Neural cell (in vitro differentiated cells): ENCODE results near the gene ENKD1. TPM values are rescaled to one million over a fixed set of nuclear protein-coding genes. Genes with fewer than 3 reads are reported as not detected.

ENCODE experiments used
- H2AFZ ChIP-seq: fragments of 200-600, 300-800 bp; sonication (generic), shearing (Covaris generic); 2 replicates; pipeline ENCODE4 v1.6.0; 2014; ENCODE audit warnings: low read depth, mild to moderate bottlenecking, antibody characterized with exemption, low read length, moderate library complexity
- H3F3A ChIP-seq: fragments of 200-600 bp; shearing (Covaris generic); 2 replicates; pipeline ENCODE4 v1.6.1; 2016; ENCODE audit warnings: mild to moderate bottlenecking, moderate library complexity, mixed read lengths, antibody characterized with exemption, low read length; ENCODE audit not compliant: insufficient read depth, poor library complexity, severe bottlenecking
- H3K27ac ChIP-seq: fragments of 200-600, 300-800 bp; sonication (generic), shearing (Covaris generic); 2 replicates; pipeline ENCODE4 v1.5.1; 2014; ENCODE audit warnings: mild to moderate bottlenecking, low read length, moderate library complexity
- H3K27me3 ChIP-seq: fragments of 300-800, 200-600 bp; sonication (generic), shearing (Covaris generic); 2 replicates; pipeline ENCODE4 v1.6.0; 2014; ENCODE audit warnings: mild to moderate bottlenecking, low read depth, low read length, moderate library complexity; ENCODE audit not compliant: insufficient read depth
- H3K36me3 ChIP-seq: fragments of 300-800, 200-600 bp; sonication (generic), shearing (Covaris generic); 2 replicates; pipeline ENCODE4 v1.5.1; 2014; ENCODE audit warnings: mild to moderate bottlenecking, antibody characterized with exemption, low read length, moderate library complexity; ENCODE audit not compliant: insufficient read depth
- H3K4me2 ChIP-seq: fragments of 300-800, 200-600 bp; sonication (generic), shearing (Covaris generic); 2 replicates; pipeline ENCODE4 v1.6.0; 2014; ENCODE audit warnings: mild to moderate bottlenecking, low read length
- H3K4me3 ChIP-seq: fragments of 300-800, 200-600 bp; sonication (generic), shearing (Covaris generic); 2 replicates; pipeline ENCODE4 v1.5.1; 2014; ENCODE audit warnings: mild to moderate bottlenecking, low read length, moderate library complexity
- H3K79me2 ChIP-seq: fragments of 200-600 bp; shearing (Covaris generic); replicated peaks from 2 replicates; pipeline ENCODE4 v1.6.0; 2014; ENCODE audit warnings: mild to moderate bottlenecking, low read length, moderate library complexity; ENCODE audit not compliant: insufficient read depth
- H3K9ac ChIP-seq: fragments of 300-800, 200-600 bp; sonication (generic), shearing (Covaris generic); 2 replicates; pipeline ENCODE4 v1.6.1; 2016; ENCODE audit warnings: mild to moderate bottlenecking, low read length, mixed read lengths
- H3K9me2 ChIP-seq: fragments of 200-600 bp; shearing (Covaris generic); 2 replicates; pipeline ENCODE4 v1.6.1; 2016; ENCODE audit warnings: mild to moderate bottlenecking, low read length, mixed read lengths; ENCODE audit not compliant: insufficient read depth
- H3K9me3 ChIP-seq: fragments of 200-600, 300-800 bp; sonication (generic), shearing (Covaris generic); 2 replicates; pipeline ENCODE4 v1.6.1; 2016; ENCODE audit warnings: mild to moderate bottlenecking, mixed run types, low read length, moderate library complexity, mixed read lengths
- H4K20me1 ChIP-seq: fragments of 200-600 bp; shearing (Covaris generic); 2 replicates; pipeline ENCODE4 v1.6.1; 2016; ENCODE audit warnings: mild to moderate bottlenecking, mixed run types; ENCODE audit not compliant: insufficient read depth
- EP300 ChIP-seq: fragments of 450-650 bp; conservative IDR thresholded peaks from 2 replicates; pipeline ENCODE4 v1.6.1; 2014; ENCODE audit warnings: antibody characterized with exemption, mild to moderate bottlenecking, moderate library complexity; ENCODE audit not compliant: poor library complexity, severe bottlenecking
- EZH2 ChIP-seq: fragments of 200-600, 300-800 bp; shearing (Covaris generic), sonication (generic); IDR thresholded peaks from 2 replicates; pipeline ENCODE4 v1.6.1; 2014; ENCODE audit warnings: antibody characterized with exemption, low read length, borderline replicate concordance, mild to moderate bottlenecking; ENCODE audit not compliant: insufficient read depth, poor library complexity, severe bottlenecking
- POLR2AphosphoS5 ChIP-seq: IDR thresholded peaks from 2 replicates; pipeline ENCODE4 v1.6.1; 2012
- RAD21 ChIP-seq: fragments of 450-650 bp; conservative IDR thresholded peaks from 2 replicates; pipeline ENCODE4 v1.6.1; 2014; ENCODE audit warnings: antibody characterized with exemption, mild to moderate bottlenecking, moderate library complexity
- polyA plus RNA-seq: library from polyadenylated mRNA; depleted of rRNA; stranded (reverse); fragments of >200 nt; gene quantifications from 2 replicates; pipeline ENCODE4 v1.2.3, GENCODE V29; 2014
- TF ChIP-seq, protein P1 (sequence below): fragments of 450-650 bp; IDR thresholded peaks from 2 replicates; pipeline ENCODE4 v1.5.1; 2014; ENCODE audit warnings: antibody characterized with exemption, mild to moderate bottlenecking, moderate library complexity; ENCODE audit not compliant: poor library complexity, severe bottlenecking
- TF ChIP-seq, protein P2 (sequence below): IDR thresholded peaks from 2 replicates; pipeline ENCODE4 v1.6.1; 2012; ENCODE audit warnings: borderline replicate concordance

The ENKD1 gene
- polyA plus RNA-seq, 1 donor from 2014 or later = 36.6 TPM

DNA sequence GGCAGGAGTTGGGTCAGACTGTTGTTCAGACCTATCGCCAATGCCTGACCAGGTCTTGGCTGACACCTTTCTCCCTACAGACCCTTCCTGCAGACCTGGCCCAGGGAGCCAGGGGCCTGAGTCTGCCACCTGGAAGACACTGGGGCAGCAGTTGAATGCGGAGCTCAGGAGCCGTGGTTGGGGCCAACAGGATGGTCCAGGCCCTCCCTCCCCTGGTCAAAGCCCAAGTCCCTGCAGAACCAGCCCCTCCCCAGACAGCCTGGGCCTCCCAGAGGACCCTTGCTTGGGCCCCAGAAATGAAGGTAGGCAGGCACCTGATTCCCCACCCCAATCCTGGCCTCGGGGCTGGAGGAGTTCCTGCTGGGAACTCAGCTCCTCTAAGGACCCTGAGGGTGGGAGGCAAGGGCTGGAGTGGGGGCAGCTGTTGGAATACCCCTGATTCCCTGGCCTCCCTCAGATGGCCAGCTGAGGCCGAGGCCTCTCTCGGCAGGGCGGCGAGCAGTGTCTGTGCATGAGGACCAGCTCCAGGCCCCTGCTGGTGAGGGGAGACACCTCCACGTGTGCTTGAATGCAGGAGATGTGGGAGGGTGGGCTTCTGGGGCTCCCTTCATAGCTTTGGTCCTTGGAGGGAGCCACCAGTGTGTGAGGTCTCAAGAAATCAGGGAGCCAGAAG lies 10.1 kb downstream of the ENKD1 start:
- Histone ChIP-seq H3K4me2 (no peak overlapping the region), H3K9ac (no peak overlapping the region), H3F3A (no peaks in the 10 kb centered on the region), H3K36me3 (no peaks in the 10 kb centered on the region), H3K9me2 (no peaks in the 10 kb centered on the region), H3K4me3 (no peak overlapping the region), H3K27me3 (peaks cover 15% of the 10 kb centered on the region), H3K9me3 (no peaks in the 10 kb centered on the region), H2AFZ (no peak overlapping the region), H3K27ac (no peak overlapping the region), H4K20me1 (no peaks in the 10 kb centered on the region), H3K79me2 (peaks cover 12% of the 10 kb centered on the region)
- TF ChIP-seq, protein P1, sequence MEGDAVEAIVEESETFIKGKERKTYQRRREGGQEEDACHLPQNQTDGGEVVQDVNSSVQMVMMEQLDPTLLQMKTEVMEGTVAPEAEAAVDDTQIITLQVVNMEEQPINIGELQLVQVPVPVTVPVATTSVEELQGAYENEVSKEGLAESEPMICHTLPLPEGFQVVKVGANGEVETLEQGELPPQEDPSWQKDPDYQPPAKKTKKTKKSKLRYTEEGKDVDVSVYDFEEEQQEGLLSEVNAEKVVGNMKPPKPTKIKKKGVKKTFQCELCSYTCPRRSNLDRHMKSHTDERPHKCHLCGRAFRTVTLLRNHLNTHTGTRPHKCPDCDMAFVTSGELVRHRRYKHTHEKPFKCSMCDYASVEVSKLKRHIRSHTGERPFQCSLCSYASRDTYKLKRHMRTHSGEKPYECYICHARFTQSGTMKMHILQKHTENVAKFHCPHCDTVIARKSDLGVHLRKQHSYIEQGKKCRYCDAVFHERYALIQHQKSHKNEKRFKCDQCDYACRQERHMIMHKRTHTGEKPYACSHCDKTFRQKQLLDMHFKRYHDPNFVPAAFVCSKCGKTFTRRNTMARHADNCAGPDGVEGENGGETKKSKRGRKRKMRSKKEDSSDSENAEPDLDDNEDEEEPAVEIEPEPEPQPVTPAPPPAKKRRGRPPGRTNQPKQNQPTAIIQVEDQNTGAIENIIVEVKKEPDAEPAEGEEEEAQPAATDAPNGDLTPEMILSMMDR = no peak
- no peak for TF ChIP-seq RAD21

DNA sequence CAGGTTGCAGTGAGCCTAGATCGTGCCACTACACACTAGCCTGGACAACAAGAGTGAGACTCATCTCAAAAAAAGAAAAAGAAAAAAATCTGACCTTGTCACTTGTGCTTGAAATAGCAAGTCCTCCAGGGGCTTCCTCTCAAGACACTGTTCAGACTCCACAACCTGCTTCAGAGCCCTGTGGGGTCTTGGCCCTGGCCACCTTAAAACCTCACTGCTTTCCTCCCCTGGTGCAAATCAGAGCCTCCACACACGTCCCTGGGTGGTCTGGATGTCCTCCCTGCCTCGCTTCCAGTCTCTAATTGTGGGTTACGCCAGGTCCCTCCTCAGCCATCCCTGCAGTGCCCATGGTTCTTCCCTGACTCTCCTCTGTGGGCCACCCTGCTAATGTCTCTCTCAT lies 11.2 kb downstream of the ENKD1 start:
- Histone ChIP-seq H3K9me3 (no peaks in the 10 kb centered on the region), H3K9ac (no peak overlapping the region), H3K9me2 (no peaks in the 10 kb centered on the region), H2AFZ (no peak overlapping the region), H3K27me3 (peaks cover 23% of the 10 kb centered on the region), H3K27ac (no peak overlapping the region), H3F3A (no peaks in the 10 kb centered on the region), H3K4me2 (no peak overlapping the region), H3K79me2 (peaks cover 12% of the 10 kb centered on the region), H3K4me3 (no peak overlapping the region), H3K36me3 (no peaks in the 10 kb centered on the region), H4K20me1 (no peaks in the 10 kb centered on the region)
- TF ChIP-seq RAD21 (no peak), EZH2 (no peak), EP300 (no peak), POLR2AphosphoS5 (no peak)
- TF ChIP-seq, protein P2, sequence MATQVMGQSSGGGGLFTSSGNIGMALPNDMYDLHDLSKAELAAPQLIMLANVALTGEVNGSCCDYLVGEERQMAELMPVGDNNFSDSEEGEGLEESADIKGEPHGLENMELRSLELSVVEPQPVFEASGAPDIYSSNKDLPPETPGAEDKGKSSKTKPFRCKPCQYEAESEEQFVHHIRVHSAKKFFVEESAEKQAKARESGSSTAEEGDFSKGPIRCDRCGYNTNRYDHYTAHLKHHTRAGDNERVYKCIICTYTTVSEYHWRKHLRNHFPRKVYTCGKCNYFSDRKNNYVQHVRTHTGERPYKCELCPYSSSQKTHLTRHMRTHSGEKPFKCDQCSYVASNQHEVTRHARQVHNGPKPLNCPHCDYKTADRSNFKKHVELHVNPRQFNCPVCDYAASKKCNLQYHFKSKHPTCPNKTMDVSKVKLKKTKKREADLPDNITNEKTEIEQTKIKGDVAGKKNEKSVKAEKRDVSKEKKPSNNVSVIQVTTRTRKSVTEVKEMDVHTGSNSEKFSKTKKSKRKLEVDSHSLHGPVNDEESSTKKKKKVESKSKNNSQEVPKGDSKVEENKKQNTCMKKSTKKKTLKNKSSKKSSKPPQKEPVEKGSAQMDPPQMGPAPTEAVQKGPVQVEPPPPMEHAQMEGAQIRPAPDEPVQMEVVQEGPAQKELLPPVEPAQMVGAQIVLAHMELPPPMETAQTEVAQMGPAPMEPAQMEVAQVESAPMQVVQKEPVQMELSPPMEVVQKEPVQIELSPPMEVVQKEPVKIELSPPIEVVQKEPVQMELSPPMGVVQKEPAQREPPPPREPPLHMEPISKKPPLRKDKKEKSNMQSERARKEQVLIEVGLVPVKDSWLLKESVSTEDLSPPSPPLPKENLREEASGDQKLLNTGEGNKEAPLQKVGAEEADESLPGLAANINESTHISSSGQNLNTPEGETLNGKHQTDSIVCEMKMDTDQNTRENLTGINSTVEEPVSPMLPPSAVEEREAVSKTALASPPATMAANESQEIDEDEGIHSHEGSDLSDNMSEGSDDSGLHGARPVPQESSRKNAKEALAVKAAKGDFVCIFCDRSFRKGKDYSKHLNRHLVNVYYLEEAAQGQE = no peak
- TF ChIP-seq, protein P1 = no peak
